ENCODE measurements around the gene GRIN2C.

GRIN2C gene

DNA sequence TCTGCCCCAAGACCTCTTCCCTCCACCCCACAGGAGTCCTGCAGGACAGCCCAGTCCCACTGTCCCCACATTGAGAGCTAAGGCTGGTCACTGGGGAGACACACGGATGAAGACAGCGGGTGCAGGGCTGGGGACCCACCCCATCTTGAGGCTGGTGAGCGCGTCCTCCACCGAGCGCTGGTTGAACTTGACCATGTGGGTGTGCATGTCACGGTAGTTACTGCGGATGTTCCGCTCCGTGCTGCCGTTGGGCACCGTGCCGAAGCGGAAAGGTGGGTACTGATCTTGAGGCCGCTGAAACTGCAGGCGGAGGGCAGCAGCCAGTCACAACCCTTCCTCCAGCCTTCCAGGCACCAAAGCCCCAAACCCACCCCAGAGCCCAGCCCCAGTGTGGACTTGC lies 13.1 kb downstream of the GRIN2C start:
- DNase-seq = no peak

DNA sequence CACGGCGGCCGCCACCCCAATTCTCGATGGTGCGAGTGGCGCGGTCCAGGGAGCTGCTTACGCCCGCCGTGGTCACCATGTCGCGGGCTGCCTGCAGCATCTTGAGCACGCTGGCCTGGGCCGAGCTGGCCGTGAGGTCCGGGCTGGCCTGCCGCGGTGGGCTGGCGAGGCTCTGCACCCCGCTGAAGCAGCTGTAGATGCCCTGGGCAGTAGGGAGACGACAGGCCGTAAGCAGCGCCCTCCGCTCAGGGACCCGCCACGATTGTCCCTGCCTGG lies 16.4 kb downstream of the GRIN2C start:
- no peak for DNase-seq

DNA sequence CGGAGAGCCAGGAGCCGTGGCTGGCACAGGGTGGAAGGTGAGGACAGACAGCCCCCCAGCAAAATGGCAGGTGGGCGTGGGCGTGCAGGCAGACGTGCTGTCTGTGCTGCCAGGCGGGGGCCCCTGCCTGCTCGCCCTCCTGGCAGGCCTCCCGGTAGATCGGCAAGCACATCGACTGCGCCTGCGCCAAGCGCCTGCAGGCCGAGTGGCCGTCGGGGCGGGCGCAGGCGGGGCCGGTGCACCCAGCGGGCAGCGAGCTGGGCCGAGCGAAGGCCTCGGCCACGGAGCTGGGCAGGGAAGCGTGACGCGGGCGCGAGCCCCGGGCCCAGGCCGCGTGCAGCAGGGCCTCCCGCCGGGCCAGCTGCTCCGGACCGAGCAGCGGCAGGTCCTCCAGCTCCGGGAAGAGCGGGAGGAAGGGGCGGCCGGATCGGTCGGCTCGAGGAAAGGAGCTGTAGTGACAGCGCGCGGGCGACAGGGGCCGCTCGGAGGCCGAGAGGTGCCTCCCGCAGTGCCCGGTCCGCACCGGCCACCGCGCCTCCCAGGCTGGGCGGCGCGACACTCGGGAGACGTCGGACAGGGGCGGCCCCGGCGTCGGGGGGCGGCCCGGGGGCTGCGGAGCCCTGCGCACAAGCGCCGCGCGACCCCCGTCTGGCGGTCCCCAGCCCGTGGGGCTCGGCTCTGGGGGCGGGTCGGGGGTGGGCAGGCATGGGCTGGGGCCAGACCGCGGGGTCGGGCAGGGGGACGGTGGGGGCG lies 16.9 kb downstream of the GRIN2C start:
- DNase-seq = peak; percentile 72 to 89 (median 80)

DNA sequence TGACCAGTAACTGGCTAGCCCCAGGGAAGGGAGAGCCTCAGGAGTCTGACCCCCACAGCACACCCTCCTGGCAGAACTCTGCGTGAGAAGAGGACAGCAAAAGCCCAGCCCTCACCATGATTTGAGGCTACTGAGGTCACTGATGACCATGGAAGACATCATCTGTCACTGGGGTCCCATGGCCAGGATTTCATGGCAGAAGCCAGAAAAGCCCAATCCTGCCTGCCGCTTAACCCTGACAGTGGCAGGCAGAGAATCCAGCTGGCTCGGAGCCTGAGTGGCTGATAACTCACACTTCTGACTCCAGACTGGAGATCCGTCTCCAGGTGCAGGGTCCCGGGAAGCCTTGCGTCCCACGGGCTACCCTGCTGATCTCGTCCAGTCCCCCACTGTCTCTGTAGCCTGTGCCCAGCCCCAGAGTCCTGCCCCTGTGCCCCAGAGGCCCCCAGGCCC lies 17.5 kb downstream of the GRIN2C start:
- DNase-seq = no peak

DNA sequence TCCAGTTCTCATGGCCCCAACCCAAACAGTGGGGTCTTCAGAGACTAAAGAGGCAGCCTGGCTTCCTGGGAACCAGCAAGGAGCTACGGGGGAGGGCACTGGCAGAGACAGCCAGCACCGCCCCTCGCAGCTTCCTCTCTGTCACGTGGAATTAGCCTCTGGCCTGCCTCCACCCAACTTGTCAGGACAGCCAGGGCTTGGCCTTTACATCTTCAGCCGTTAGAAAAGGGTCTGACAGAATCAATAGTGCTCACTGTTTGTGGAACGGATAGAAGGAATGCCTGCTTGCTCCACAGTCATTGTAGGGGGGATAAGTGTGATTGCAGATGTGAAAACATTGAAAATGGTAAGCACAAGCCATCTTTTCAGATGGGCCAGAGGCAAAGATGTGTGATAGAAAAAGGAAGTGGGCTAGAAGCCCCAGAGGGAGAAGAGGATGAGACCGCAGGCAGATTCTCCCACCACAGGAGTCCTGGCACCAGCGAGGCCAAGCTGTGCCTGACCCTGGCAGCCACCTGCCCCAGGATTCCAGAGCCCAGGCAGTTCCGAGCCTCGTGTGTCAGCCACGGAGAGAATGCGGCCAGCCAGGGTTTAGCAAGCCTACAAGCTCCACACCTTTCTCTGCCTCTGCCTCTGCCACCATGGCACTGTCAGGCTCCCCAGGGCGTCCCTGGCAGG lies 18.6 kb downstream of the GRIN2C start:
- DNase-seq = peak; percentile 74 to 86 (median 82)

DNA sequence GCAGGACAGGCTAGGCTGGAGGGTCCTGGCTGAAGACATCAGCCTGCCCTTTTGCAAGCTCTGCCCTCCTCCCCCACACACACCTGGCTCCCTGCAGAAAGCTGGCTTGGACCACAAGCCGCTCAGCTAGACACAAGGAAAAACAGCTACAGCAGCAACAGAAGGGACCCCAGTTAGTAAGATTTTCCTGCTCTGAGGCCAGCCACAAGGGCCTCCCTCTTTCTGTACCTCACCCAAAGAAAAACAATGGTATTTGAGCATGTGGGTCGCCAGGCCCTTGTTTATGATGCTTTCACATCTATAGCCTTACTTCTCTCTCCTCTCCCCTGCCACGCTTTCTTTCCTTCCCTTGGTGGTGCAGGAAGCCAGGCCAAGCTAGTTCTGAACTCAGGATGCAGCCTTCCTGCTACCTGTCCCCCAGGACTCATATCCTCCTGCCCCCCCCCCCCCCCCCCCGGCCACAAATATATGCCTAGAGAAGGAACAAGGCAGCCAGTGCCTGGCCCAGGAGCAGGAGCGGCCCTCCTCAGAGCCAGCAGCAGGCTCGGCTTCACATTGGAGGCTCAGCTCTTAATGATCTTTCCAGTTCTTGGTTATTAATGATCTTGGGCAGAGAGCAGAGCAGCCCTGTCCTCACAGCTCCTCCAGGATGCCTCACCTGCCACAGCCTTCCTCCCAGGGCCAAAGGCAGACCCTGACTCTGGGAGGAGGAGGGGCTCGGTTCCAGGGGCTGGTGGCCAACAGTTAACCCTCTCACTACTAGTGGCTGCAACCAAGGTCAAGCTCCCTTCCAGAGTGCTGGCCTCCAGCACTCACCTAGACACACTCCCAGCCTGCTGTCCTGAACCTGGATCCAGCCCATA lies 19.5 kb downstream of the GRIN2C start:
- DNase-seq = no peak

DNA sequence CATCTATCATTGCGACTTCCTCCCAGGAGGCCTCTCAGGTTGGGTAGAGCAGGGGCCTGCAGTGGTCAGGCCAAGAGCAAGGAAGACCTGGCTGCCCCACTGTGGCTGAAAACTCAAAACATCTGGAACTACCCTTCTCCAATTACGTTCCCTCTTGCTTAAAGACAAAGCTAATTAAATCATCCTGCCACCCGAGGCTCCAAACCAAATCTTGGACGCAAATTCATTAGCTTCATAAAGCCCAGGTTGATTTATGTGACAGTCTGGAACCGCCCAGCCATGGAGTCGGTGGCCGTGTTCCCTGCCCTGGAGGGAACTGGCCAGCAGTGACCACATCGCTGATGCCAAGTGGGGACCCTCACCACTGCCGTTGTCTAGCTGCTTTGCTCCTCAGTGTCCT lies 21.4 kb downstream of the GRIN2C start:
- DNase-seq = no peak

DNA sequence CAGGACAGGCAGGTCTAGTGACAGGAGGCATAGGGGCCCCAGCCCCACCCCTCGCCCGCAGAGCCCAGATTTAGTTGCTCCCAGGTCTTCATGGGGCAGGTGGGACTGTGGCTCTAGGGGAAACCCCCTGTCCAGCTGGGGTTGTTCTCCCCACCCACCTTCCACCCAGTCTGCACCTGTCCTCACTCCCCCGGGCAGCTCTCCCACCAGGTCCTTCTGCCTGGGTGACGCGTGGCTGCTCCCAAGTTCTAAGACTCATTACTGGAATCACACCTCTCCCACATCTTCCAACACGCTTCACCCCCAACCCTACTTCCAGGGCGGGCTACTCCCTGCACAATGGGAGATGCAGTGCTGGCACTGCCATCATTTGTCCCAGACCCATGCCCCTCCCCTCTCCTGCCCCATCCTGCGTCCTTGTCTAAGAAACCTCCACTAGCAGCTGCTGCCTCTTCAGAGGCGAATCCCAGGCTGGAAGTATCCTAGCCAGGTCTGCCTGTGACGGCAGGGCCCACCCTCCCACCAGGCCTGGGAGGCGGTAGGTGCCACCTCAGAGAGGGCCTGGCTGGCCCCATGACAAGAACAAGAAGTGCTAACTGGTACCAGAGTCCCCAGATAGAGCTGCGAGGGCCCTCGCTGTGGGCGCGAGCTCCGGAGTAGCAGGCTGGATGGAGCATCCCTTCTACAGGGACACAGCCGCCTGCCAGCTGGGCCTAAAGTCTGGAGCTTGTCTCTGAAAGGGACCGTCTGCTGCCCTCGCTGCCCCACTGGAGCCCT lies 22.8 kb downstream of the GRIN2C start:
- DNase-seq = no peak

DNA sequence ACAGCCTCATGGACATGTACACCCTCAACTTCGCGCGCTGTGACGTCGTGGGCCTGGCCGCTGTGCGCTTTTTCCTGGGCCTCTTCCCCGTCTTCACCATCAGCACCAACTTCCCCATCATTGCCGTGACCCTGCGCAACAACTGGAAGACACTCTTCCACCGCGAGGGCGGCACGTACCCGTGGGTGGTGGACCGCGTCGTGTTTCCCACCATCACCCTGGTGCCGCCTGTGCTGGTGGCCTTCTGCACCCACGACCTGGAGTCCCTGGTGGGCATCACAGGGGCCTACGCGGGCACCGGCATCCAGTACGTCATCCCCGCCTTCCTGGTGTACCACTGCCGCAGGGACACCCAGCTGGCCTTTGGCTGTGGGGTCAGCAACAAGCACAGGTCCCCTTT lies 23.5 kb downstream of the GRIN2C start:
- no peak for DNase-seq

DNA sequence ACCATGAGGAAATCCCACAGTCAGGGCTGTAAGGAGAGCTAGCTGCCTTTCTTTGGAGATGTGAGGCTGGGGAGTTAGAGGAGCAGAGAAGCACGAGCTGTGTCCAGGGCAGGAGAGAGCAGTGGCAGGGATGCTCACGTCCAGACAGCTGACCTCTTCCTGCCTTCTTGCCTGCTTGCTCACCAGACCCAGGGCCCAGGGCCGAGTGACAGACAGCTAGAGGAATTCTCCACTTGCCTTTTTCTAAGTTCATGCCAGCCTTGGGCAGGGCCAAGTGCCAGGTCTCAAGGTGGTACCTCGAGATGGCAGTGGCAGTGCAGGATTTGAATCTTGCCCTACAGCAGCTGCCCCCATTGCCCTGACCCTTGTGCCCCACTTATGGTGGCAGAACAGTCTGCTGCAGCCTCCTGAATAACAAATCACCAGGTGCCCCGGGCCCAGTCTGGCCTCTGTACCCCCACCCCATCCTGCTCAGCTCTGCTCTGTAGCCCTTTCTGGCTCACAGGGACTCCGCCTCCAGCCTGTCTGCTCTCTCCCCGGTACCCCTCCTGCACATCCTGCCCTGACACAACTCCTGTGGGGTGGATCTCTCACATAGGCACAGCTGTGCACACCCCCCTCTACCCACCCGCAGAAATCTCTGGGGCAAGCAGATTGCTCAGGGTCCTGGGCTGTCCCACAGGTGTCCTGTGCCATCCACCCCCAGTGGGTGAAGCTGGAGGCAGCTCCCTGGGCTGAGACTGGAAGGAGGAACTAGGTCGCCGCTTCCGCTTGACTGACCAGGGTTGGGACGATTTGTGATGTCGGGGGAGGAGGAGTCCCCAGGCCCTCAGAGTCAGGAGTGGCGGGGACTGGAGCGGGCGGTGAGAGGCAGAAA lies 25.9 kb downstream of the GRIN2C start:
- peak; percentile 42 to 74 (median 64) for DNase-seq

DNA sequence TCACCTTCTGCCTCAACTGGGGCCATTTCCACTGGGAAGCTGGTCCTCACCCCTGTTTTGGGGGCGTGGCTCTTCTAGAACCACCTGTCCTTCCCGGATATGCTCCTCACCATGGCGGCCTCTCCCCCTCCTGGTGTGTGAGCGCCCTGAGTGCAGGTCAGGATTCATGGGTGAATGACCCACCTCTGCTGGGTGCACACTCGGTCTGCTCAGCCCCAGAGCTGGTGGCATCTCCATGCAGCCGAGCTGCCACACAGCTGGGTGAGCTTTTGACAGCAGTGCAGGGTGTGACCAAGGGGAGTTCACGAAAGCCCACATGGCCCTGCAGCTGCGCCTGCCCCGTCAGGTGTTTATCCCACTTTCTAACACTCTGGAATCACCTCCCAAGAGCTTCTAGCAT lies 27.3 kb downstream of the GRIN2C start:
- no peak for DNase-seq

DNA sequence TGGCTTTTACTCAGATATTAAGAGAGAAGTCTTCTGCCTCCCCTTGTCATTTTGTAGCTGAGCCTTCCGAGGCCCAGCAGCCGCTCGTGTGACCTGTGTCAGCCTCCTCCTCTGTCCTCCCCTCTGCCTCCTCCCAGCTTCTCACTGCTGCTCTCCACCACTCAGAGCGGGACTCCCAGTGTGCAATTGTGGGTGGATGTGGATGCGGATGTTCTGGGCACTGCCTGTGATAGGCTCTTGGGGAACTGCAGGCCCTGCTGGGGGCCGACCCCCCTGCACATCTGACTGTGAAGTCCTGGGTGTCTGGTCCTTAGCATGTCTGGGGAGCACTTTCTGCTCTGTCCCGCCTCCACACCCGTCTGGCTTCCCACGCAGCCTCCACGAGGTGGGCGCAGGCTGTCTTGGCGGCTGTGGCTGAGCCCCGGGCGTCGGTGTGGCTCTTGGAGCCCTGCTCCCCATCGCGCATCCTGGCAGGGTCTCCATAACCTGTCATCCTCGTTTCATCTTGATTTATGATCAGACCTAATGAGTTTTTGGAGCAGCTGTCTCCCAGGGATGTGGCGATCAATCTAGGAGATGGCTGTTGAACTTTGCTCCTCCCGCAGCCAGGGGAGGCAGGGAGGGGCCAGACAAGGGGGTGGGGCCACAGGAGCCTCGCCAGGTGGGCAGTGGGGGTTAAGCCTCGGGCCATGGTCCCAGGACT lies 28.1 kb downstream of the GRIN2C start:
- DNase-seq = no peak

DNA sequence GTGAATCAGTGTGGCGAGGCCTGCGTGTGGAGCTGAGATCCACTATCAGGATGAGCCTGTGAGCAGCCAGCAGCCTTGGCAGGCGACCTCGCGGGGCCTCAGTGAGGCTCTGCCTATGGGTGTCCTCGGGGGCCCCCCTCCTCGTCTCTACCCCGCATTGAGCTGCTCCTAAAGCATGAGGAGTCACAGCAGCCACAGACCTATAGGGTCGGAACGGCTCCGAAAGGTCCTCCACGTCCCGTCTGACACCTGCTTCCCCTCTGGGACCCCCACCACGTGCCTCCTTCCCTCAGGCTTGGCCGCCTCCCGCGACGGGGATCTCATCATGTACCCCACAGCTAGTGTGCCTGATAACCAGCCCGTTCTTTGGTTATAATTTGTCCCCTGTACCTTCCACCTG lies 28.8 kb downstream of the GRIN2C start:
- no peak for DNase-seq

DNA sequence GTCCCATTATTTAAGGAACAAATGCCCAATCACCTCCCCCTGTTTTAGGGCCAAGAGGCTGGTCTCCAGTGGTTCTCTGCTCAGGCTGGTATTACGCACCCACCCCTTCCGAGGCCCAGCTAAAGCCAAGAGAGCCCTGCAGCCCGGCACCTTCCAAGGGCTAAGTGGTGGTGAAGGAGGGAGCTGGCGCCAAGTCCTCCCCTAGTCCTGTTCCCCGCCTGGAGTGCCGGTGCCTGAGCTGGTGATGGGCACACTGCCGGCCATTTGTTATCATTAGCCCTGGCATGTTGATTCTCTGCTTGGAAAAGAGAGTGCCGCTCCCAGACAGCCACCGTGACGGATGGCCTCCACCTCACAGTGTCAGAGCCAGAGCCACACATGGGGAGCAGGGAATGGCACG lies 31.9 kb downstream of the GRIN2C start:
- no peak for DNase-seq

DNA sequence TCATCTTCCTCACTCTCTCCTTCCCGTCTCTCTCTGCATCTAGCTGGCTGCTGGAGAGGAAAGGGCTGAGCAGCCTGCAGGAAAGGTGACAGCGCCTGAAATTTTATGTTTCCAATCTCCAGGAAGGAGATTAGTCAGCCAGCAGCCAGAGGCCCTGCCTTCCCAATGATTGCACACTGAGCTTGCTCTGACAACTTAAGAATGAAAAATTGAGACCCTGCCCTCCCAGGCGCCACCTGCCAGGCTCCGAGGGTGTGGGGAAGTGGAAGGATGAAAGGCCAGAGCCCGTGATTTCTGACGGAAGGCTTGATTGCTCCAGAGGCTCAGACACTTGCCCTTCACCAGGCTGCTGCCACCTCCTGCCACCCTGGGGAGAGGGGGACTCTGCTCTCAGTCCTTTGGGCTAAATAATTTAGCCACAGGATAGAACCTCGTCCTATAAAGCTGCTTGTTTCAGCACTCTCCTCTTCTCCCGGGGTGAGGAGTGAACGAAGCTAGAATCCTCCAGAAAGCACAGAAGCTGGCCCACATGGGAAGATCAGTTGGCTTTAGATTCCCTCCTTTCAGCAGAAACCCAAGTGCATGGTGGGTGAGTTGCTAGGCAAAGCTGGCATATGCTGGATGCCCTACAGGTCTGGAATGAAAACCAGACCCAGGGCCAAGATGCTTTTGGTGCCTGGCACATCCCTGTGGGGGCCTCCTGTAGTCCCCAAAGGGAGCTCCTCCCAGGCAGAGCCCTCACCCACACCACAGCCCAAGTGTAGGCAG lies 33.5 kb downstream of the GRIN2C start:
- DNase-seq = no peak

DNA sequence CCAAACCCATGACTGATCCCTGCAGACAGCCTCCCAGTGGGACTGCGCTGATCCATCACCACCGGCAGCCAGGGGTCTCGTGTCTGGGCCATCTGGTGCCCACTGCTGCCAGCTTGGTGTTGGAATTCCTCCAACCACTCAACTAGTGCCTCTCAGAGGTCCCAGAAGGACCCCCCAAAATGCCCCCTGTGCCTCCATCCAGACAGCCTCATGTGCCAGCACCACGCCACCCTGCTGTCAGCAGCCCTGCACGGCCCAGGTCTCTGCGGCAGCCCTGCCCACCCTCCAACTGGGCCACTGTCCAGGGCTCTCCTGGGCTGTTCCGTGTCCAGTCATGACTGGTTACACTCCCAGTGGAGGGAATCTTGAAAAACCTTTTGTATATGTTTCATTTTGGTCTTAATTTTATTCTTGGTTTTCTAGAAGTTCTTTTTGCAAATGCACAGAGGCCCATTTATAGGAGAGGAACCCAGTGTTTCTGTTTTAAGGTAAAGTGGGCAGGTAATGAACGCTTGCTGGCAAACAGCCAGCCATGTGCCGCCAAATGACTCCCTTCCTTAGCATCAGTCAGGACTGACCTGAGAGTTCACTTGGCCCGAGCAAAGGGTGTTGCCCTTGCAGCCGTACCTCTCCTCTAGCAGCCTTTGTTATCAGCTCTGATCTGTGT lies 34.6 kb downstream of the GRIN2C start:
- no peak for DNase-seq

DNA sequence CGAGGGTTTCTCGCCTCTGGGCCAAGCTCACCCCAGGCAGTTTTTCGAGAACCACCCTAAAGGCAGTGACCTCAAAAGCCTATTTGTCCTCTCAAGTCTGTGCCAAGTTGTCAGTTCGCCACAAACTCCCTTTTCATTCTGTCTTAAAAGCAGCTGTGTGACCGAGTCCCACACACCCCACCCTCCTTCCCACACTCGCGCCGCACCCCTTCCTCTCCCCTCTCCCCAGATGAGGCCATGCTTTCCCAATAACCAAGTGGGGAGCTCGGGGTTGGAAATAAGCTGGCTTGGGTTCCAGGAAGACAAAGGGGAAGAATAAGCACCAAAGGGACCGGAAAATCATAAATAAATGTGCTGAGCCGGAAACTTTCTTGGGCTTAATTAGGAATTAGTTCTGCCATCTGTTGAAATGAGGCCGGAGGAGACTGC lies 36.7 kb downstream of the GRIN2C start:
- no peak for DNase-seq

DNA sequence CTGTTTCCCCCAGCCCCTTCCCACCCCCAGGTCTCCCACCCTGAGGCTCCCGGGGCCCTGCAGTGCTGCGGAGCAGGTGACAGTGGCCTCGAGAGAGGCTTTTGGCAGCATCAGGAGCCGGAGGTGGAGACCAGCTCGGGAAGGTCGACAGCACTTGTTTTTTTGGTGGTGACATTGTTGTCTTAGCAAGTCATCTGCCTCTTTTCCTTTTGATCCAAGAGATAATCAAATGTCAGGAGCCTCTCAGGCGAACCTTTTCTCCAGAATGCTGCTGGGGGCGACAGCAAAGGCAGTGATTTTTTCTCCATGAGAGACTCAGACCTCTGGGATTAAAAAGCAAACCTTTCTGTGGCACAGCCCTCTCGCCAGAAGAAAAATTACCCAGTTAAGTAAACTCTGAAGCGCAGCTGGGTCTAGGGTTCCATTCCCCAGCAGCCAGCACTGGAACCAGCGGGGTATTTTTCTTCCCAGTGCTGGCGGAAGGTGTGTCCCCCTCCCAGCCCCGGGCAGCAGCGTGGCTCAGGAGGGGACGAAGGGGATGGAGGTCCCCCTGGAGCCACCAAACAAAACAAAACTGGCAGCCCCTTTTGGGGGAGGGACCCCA lies 37.2 kb downstream of the GRIN2C start:
- no peak for DNase-seq

DNA sequence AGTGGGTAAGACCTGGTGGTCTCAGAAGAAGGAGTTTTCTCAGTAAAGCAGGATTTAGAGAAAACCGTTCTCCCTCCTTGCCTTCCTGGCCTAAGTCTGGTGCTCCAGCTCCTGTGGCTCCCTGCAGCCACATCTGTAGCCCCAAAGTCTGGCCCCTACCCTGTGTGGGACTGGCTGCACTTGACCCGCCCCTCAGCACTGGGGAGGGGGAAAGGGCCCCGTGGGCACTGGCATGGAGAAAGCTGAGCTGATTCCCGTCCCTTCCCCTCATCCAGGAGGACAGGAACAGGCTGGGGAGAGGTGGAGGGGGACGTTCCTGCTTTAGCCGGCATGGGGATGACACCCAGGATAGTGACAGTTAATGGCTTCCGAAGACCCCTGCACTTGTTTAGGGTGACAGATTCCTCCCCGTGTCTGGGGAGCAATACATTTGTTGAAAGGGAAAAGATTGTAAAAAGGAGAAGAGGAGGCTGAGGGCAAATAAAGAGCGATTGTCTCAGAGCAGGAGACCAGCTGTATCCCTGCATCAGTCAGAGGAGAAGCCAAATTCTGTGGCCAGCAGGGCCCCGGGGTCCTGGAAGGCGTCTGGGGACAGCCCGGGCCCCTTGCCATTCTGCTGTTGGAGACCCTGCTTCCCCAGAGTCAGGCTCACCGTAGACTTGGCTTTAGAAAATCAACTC lies 37.9 kb downstream of the GRIN2C start:
- no peak for DNase-seq

All from suppressor macrophage (primary cell).